ENCODE measurements around the gene MAP2K7.
"Not testable (repeated sequence)": the region's sequence is repeated elsewhere in the genome, so short reads cannot be mapped to it uniquely, and the experiment has no call there.

Gene MAP2K7

GRCh38 chr19:7885818-7886217, 17.9 kb upstream of the MAP2K7 start:
- DNase-seq (ENCODE audit: low read depth): no peak

GRCh38 chr19:7887408-7888144, 16.1 kb upstream of the MAP2K7 start:
- no peak for DNase-seq (ENCODE audit: low read depth)

- no peak for DNase-seq (ENCODE audit: low read depth)
These were observed 15.4 kb upstream of the MAP2K7 start, which contains the start of gene LRRC8E for GRCh38 chr19:7888145-7888825. TSS of gene LRRC8E (plus strand) at chr19:7888510. CDS start at chr19:7895604, 7,094 bp downstream.

- no peak for DNase-seq (ENCODE audit: low read depth)
These were observed 14.9 kb upstream of the MAP2K7 start for GRCh38 chr19:7888826-7889217.

DNA sequence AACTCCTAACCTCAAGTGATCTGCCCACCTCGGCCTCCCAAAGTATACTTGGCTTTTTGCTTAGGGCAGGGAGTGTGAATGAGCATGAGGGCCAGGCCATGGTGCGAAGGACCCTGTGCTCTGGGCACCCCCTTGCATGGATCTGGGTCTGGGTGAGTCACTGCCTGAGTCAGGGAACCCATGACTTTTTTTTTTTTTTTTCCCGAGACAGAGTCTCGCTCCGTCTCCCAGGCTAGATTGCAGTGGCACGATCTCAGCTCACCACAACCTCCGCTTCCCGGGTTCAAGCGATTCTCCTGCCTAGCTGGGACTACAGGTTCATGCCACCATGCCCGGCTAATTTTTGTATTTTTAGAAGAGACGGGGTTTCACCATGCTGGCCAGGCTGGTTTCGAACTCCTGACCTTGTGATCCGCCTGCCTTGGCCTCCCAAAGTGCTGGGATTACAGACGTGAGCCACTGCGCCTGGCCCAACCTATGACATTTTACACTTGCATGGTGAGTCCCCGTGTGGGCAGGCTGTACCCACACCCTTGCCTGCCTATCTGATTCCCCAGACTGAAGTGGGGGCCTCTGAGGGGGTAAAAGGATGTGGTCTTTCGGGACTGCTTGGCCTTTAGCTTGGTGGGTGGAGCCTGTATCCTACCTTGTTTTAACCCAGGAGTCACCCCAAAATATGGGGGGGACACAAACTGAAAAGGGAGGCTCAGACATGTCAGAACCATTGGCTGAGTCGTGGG, 10.1 kb upstream of the MAP2K7 start:
- DNase-seq (ENCODE audit: low read depth): not testable (repeated sequence)

- DNase-seq (ENCODE audit: low read depth): no peak
These were observed 8.9 kb upstream of the MAP2K7 start for GRCh38 chr19:7894612-7895309.

DNA sequence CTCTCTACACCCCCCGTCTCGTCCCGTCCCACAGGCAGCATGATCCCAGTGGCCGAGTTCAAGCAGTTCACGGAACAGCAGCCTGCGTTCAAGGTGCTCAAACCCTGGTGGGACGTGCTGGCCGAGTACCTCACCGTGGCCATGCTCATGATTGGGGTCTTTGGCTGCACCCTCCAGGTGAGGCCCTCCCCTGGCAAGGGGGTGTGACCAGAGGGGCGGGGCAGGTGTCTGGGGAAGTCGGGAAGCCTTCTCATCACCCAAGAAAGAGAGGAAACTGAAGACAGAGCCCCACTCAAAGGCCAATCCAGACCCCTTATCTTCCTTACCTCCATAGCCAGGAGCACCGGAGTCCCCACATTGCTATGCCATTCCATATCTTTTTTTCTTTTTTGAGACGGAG, 8.1 kb upstream of the MAP2K7 start:
- no peak for DNase-seq (ENCODE audit: low read depth)

GRCh38 chr19:7897292-7897691, 6.4 kb upstream of the MAP2K7 start:
- no peak for DNase-seq (ENCODE audit: low read depth)

- no peak for DNase-seq (ENCODE audit: low read depth)
These were observed 4.7 kb upstream of the MAP2K7 start for GRCh38 chr19:7898967-7899366.

DNA sequence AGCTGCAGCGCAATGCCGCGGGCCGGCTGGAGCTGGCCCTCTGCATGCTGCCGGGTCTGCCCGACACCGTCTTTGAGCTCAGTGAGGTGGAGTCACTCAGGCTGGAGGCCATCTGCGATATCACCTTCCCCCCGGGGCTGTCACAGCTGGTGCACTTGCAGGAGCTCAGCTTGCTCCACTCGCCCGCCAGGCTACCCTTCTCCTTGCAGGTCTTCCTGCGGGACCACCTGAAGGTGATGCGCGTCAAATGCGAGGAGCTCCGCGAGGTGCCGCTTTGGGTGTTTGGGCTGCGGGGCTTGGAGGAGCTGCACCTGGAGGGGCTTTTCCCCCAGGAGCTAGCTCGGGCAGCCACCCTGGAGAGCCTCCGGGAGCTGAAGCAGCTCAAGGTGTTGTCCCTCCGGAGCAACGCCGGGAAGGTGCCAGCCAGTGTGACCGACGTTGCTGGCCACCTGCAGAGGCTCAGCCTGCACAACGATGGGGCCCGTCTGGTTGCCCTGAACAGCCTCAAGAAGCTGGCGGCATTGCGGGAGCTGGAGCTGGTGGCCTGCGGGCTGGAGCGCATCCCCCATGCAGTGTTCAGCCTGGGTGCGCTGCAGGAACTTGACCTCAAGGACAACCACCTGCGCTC, 3.8 kb upstream of the MAP2K7 start:
- DNase-seq (ENCODE audit: low read depth): no peak

- DNase-seq (ENCODE audit: low read depth): no peak
These were observed 3.2 kb upstream of the MAP2K7 start for GRCh38 chr19:7900401-7900870.

DNA sequence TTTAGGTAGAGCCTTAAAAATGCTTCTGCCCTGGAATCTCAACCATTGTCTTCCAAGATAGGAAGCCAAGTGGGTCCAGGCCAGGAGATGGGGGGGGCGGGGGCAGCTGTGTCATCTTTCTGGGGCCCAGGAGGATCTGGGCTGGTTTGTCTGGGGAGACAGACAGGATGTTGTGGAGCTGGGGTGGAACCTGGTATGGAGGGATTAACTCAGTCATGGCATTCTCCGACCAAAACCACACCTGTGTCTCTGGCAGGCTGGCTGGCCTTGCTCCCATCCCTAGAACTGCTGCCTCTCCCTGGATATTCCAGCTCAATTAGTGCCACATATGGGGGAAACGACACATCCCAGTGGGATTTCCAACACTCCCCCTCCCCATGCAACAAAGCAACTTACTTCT, 2.7 kb upstream of the MAP2K7 start:
- no peak for DNase-seq (ENCODE audit: low read depth)

GRCh38 chr19:7901337-7901736, 2.3 kb upstream of the MAP2K7 start:
- no peak for DNase-seq (ENCODE audit: low read depth)

DNA sequence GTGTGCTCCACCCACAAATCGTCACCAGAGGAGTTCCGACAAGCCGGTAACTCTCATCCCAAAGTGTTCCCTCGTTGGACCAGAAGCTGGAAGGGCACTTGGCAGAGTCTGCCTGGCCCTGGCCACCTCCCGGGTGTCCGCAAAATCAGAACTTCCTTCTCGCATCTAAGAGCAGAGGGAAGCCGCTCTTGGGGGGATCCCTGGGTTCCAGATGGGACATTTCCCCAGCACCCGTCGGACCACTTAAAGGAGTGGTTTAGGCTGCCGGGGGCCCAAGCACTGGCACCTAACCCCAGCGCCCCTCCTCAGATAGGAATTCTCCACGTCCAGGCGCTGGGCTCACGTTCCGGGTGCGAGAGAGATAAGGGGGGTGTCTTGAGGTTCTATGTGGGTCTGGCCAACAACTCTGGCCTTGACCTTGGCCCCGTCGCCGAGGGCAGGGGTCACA, 857 bp upstream of the MAP2K7 start:
- DNase-seq (ENCODE audit: low read depth): no peak

GRCh38 chr19:7904074-7905020, 670 bp downstream of the MAP2K7 start:
- DNase-seq (ENCODE audit: low read depth): no peak

DNA sequence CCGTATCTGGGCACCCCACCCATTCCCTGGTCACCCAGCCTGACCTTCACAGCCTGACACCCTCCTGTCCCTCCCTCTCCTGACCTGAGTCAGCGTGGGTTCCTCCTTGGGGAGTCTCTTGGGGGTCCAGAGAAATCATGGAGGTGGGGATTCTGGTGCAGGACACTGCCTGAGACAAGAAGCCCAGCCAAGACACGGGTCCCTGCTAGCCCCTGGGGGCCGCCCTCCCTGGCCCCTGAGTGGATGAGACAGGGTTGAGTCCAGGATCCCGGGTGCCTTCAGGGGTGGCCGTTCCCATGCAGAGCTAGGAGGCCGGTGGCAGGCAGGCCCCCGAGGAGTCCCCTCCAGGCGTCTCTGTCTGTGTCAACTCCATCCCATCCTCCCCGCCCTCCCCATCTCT, 1.6 kb downstream of the MAP2K7 start:
- DNase-seq (ENCODE audit: low read depth): no peak

DNA sequence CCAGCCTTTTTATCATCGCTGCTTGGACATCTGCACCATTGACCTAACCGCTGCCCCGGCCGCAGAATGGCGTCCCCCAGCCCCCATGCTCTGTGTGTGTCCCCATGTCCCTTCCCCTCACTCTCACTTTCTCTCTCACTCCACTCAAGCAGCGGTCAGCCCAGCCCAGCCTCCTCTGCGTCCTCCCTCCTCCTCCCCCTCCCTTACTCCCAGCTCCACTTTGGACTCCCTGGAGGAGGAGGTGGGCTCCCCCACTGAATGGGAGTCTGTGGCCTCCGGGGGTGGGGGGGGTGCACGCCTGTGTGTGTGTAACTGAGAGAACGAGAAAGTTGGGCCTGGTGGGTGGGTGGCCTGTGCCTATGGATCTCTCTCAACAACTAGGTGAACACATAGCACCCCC, 2.2 kb downstream of the MAP2K7 start:
- no peak for DNase-seq (ENCODE audit: low read depth)

GRCh38 chr19:7907122-7907521, 3.4 kb downstream of the MAP2K7 start:
- no peak for DNase-seq (ENCODE audit: low read depth)

GRCh38 chr19:7907544-7907943, 3.9 kb downstream of the MAP2K7 start:
- DNase-seq (ENCODE audit: low read depth): no peak

GRCh38 chr19:7908078-7908699, 4.5 kb downstream of the MAP2K7 start:
- no peak for DNase-seq (ENCODE audit: low read depth)
